Hepatocyte (in vitro differentiated cells): ENCODE data around the gene TTN. TPM values are rescaled to one million over a fixed set of nuclear protein-coding genes. Genes with fewer than 3 reads are reported as not detected.

Experiments
- DNase-seq: peaks from one replicate; pipeline ENCODE4 v3.0.0-alpha.2; 2016; ENCODE audit warnings: low spot score
- H2AFZ ChIP-seq: fragments of 200-600 bp; sonication (generic); 2 replicates; pipeline ENCODE4 v1.6.0; 2016; ENCODE audit warnings: antibody characterized with exemption, mild to moderate bottlenecking
- H3K27ac ChIP-seq: fragments of 200-600 bp; sonication (generic); 2 replicates; pipeline ENCODE4 v1.5.1; 2016; ENCODE audit warnings: mild to moderate bottlenecking
- H3K27me3 ChIP-seq: fragments of 200-600 bp; sonication (generic); 2 replicates; pipeline ENCODE4 v1.6.1; 2016
- H3K36me3 ChIP-seq: fragments of 200-600 bp; sonication (generic); replicated peaks from 2 replicates; pipeline ENCODE4 v1.5.1; 2016; ENCODE audit warnings: low read depth; ENCODE audit not compliant: insufficient read depth
- H3K4me1 ChIP-seq: fragments of 200-600 bp; sonication (generic); 2 replicates; pipeline ENCODE4 v1.5.1; 2016; ENCODE audit warnings: mild to moderate bottlenecking, moderate library complexity; ENCODE audit not compliant: insufficient read depth
- H3K4me2 ChIP-seq: fragments of 200-600 bp; sonication (generic); 2 replicates; pipeline ENCODE4 v1.6.0; 2016
- H3K4me3 ChIP-seq: fragments of 200-600 bp; sonication (generic); 2 replicates; pipeline ENCODE4 v1.5.1; 2016; ENCODE audit warnings: mild to moderate bottlenecking
- H3K79me2 ChIP-seq: fragments of 200-600 bp; sonication (generic); 2 replicates; pipeline ENCODE4 v1.6.0; 2017; ENCODE audit warnings: mild to moderate bottlenecking
- H3K9me2 ChIP-seq: fragments of 200-600 bp; sonication (generic); replicated peaks from 2 replicates; pipeline ENCODE4 v1.6.0; 2017; ENCODE audit warnings: mild to moderate bottlenecking; ENCODE audit not compliant: insufficient read depth
- H3K9me3 ChIP-seq: fragments of 200-600 bp; sonication (generic); 2 replicates; pipeline ENCODE4 v1.5.1; 2016; ENCODE audit warnings: low read depth, mild to moderate bottlenecking
- H4K20me1 ChIP-seq: fragments of 200-600 bp; sonication (generic); 2 replicates; pipeline ENCODE4 v1.6.0; 2016; ENCODE audit warnings: mild to moderate bottlenecking; ENCODE audit not compliant: insufficient read depth, poor library complexity, severe bottlenecking
- CTCF ChIP-seq: fragments of 200-600 bp; sonication (generic); IDR thresholded peaks from 2 replicates; pipeline ENCODE4 v1.5.1; 2016; ENCODE audit warnings: antibody characterized with exemption, mild to moderate bottlenecking; ENCODE audit not compliant: poor library complexity
- EZH2 ChIP-seq: fragments of 200-600 bp; sonication (generic); IDR thresholded peaks from 2 replicates; pipeline ENCODE4 v1.6.1; 2016; ENCODE audit warnings: antibody characterized with exemption, mild to moderate bottlenecking, borderline replicate concordance
- EZH2phosphoT487 ChIP-seq: fragments of 200-600 bp; sonication (generic); IDR thresholded peaks from one replicate; pipeline ENCODE4 v1.6.1; 2018; ENCODE audit warnings: antibody characterized with exemption, mild to moderate bottlenecking, low read depth, moderate library complexity; ENCODE audit not compliant: unreplicated experiment, severe bottlenecking
- WGBS: methylation state at CpG from one replicate; pipeline ENCODE4 v1.1.6; 2016; ENCODE audit warnings: low lambda C conversion rate; ENCODE audit errors: missing lambda C conversion rate; 5-methylcytosine and 5-hydroxymethylcytosine counted together
- polyA plus RNA-seq: library from polyadenylated mRNA; unstranded; fragments of >200 nt; fragmentation: Nextera tagmentation; extraction: Ambion mirVana; gene quantifications from 2 replicates; pipeline ENCODE4 v1.2.1, GENCODE V29; 2016
- total RNA-seq: library from RNA; depleted of rRNA; stranded (reverse); fragments of >200 nt; gene quantifications from 2 replicates; pipeline ENCODE4 v1.2.3, GENCODE V29; 2014

TTN gene
- total and polyA plus RNA-seq, 2 experiments from 2014 or later: 5.4 to 6.4 TPM

- no peaks in the 10 kb centered on the region for H3K27me3 ChIP-seq
- no peaks in the 10 kb centered on the region for H3K9me2 ChIP-seq
- no peak overlapping the region for H3K4me3 ChIP-seq
- H3K4me1 ChIP-seq: no peaks in the 10 kb centered on the region
- H3K36me3 ChIP-seq: no peaks in the 10 kb centered on the region
- TF ChIP-seq EZH2phosphoT487 (no peak), EZH2 (no peak), CTCF (no peak)
- H3K27ac ChIP-seq: no peak overlapping the region
- no peaks in the 10 kb centered on the region for H4K20me1 ChIP-seq
- no peak overlapping the region for H2AFZ ChIP-seq
- DNase-seq: no peak
- H3K9me3 ChIP-seq: no peaks in the 10 kb centered on the region
- WGBS: 95% methylated on average over 4 of the region's 4 CpGs
- no peak overlapping the region for H3K4me2 ChIP-seq
- H3K79me2 ChIP-seq: no peaks in the 10 kb centered on the region
These were observed 72.7 kb downstream of the TTN start for GRCh38 chr2:178734518-178734917.

DNA sequence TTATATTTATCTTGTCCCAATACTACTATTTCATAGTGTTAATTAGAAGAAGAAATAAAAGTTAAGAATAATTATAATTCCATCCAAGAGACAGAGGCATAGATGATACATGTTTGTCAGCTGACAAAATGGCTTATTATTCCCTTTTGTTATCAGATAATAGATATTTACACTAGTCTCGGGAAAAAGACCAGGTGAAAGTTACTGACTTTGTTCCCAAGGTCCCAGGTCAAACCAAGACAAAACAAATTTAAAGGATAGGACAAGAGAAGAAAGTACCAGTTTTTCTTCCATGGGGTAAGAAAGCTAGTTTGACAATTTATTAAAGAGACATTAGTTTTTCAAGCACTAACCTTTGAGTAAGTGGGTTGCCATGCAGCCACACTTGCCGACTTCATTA lies 73.2 kb downstream of the TTN start:
- DNase-seq: no peak
- Histone ChIP-seq H3K9me3 (no peaks in the 10 kb centered on the region), H3K4me2 (no peak overlapping the region), H3K4me3 (no peak overlapping the region), H4K20me1 (no peaks in the 10 kb centered on the region), H3K4me1 (no peaks in the 10 kb centered on the region), H3K27me3 (no peaks in the 10 kb centered on the region), H3K36me3 (no peaks in the 10 kb centered on the region), H3K9me2 (no peaks in the 10 kb centered on the region), H3K79me2 (no peaks in the 10 kb centered on the region), H2AFZ (no peak overlapping the region), H3K27ac (no peak overlapping the region)
- 72% methylated on average over 2 of the region's 2 CpGs for WGBS
- TF ChIP-seq EZH2 (no peak), CTCF (no peak), EZH2phosphoT487 (no peak)

GRCh38 chr2:178732913-178733312 lies 74.3 kb downstream of the TTN start:
- H3K36me3 ChIP-seq: no peaks in the 10 kb centered on the region
- no peaks in the 10 kb centered on the region for H3K9me3 ChIP-seq
- no peak overlapping the region for H3K27ac ChIP-seq
- no peaks in the 10 kb centered on the region for H3K9me2 ChIP-seq
- DNase-seq: no peak
- no peaks in the 10 kb centered on the region for H3K4me1 ChIP-seq
- no peak overlapping the region for H2AFZ ChIP-seq
- no peaks in the 10 kb centered on the region for H3K79me2 ChIP-seq
- no peak overlapping the region for H3K4me2 ChIP-seq
- 91% methylated on average over 3 of the region's 3 CpGs for WGBS
- no peak for TF ChIP-seq CTCF
- TF ChIP-seq EZH2phosphoT487: no peak
- TF ChIP-seq EZH2: no peak
- no peaks in the 10 kb centered on the region for H4K20me1 ChIP-seq
- no peaks in the 10 kb centered on the region for H3K27me3 ChIP-seq
- H3K4me3 ChIP-seq: no peak overlapping the region

GRCh38 chr2:178731300-178731699 lies 75.9 kb downstream of the TTN start:
- H3K4me2 ChIP-seq: no peak overlapping the region
- no peaks in the 10 kb centered on the region for H3K9me2 ChIP-seq
- H3K79me2 ChIP-seq: no peaks in the 10 kb centered on the region
- no peak overlapping the region for H3K27ac ChIP-seq
- no peaks in the 10 kb centered on the region for H3K36me3 ChIP-seq
- H3K4me3 ChIP-seq: no peak overlapping the region
- no peak overlapping the region for H2AFZ ChIP-seq
- WGBS: 97% methylated on average over 5 of the region's 5 CpGs
- no peaks in the 10 kb centered on the region for H3K4me1 ChIP-seq
- H4K20me1 ChIP-seq: no peaks in the 10 kb centered on the region
- no peaks in the 10 kb centered on the region for H3K27me3 ChIP-seq
- no peak for TF ChIP-seq EZH2
- TF ChIP-seq EZH2phosphoT487: no peak
- no peak for TF ChIP-seq CTCF
- no peaks in the 10 kb centered on the region for H3K9me3 ChIP-seq
- no peak for DNase-seq
